Thyroid gland (tissue), 4 donors: Measurements from ENCODE around the gene HSPA12A.

Experiments
- POLR2A ChIP-seq, 2 donors: fragments of 450-650 bp; IDR thresholded peaks; one replicate each; pipeline ENCODE4 v1.6.1; 2017; ENCODE audit warnings: antibody characterized with exemption in 2 of 2, mild to moderate bottlenecking in 2 of 2, moderate library complexity in 1 of 2
- TF ChIP-seq, protein P1 (sequence below), 6 experiments: fragments of 200-600 bp in 3 of 6; fragments of 450-650 bp in 3 of 6; sonication (generic) in 3 of 6; IDR thresholded peaks; one replicate each; pipeline ENCODE4 v1.5.1; 2016 to 2019; ENCODE audit warnings: antibody characterized with exemption in 6 of 6, mild to moderate bottlenecking in 2 of 6, inconsistent platforms in 1 of 6, moderate library complexity in 1 of 6

DNA sequence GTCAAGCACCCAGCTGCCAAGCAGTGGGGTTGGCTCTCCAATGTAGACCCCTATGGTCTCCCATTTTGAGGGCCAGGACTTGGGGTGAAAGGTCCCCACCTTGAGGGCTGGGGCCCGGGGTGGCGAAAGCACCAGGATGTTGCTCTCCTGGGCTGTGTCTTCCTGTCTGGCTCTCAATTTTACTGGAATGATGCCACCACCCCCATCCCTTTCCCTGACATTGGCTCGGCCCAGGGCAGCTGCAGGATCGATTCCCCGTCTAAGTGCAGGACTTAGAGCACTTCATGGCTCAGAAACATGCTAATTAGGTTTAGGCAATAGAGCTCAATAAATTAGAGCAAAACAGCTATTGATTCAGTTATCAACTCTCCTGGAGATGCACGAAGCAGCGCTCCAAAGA, 27.0 kb upstream of the HSPA12A start:
- TF ChIP-seq, protein P1, sequence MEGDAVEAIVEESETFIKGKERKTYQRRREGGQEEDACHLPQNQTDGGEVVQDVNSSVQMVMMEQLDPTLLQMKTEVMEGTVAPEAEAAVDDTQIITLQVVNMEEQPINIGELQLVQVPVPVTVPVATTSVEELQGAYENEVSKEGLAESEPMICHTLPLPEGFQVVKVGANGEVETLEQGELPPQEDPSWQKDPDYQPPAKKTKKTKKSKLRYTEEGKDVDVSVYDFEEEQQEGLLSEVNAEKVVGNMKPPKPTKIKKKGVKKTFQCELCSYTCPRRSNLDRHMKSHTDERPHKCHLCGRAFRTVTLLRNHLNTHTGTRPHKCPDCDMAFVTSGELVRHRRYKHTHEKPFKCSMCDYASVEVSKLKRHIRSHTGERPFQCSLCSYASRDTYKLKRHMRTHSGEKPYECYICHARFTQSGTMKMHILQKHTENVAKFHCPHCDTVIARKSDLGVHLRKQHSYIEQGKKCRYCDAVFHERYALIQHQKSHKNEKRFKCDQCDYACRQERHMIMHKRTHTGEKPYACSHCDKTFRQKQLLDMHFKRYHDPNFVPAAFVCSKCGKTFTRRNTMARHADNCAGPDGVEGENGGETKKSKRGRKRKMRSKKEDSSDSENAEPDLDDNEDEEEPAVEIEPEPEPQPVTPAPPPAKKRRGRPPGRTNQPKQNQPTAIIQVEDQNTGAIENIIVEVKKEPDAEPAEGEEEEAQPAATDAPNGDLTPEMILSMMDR (IDR thresholded peaks at IDR 0.05) = no peak
- TF ChIP-seq POLR2A (IDR thresholded peaks at IDR 0.05) = no peak
